ENCODE measurements around the gene VWA5B1.

Gene VWA5B1

DNA sequence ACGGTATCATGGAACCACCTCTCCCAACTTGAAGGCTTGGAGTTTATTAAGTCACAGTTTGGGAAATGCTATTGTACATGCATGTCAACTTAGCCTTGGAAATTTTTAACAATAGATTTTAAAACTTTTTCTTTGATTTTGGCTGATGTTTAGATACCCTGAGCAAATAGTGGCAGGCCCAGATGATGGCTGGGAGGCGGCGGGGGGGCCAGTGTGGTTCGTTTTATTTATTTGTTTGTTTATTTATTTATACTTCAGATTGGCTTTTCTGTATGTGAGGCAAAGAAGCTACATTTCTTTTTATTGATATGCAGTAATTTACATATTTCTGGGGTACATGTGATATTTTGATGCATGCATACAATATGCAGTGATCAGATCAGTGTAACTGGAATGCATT, 82.0 kb downstream of the VWA5B1 start:
- Histone ChIP-seq H3K27me3 (ENCODE audit: low read depth, low read length) (peaks cover 7% of the 10 kb centered on the region), H3K4me1 (ENCODE audit: control insufficient read depth in 1 of 2, insufficient read depth in 2 of 2, low read length in 2 of 2) (no peaks in the 10 kb centered on the region), H3K36me3 (ENCODE audit: control insufficient read depth in 1 of 2, insufficient read depth in 2 of 2, low read length in 2 of 2) (no peaks in the 10 kb centered on the region), H3K4me3 (ENCODE audit: low read depth in 1 of 2, low read length in 2 of 2) (no peak overlapping the region), H3K9me3 (ENCODE audit: control insufficient read depth in 1 of 2, low read length in 2 of 2) (no peaks in the 10 kb centered on the region), H3K27ac (ENCODE audit: low read length) (no peak overlapping the region)

DNA sequence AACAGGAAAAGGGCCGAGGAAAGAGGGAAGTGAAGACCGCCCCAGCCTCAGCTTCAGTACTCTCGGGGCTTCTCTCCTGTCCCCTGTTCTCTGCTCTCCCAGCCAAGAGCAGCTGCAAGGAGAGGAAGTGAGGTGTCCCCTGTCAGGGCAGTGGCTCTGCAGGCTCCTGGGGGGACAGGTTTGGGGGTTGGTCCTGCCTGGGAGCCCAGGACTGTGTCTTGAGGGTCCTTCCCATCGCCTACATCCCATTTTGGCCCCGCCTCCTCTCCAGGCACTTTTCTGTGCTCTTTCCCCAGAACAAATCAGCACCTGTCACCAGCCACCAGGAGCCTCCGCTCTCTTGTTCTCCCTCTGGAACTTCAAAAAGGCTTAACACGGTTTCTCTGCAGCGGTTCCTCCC, 82.6 kb downstream of the VWA5B1 start:
- H3K9me3 ChIP-seq (ENCODE audit: control insufficient read depth in 1 of 2, low read length in 2 of 2), result no peaks in the 10 kb centered on the region
- no peak overlapping the region for H3K4me3 ChIP-seq (ENCODE audit: low read depth in 1 of 2, low read length in 2 of 2)
- H3K36me3 ChIP-seq (ENCODE audit: control insufficient read depth in 1 of 2, insufficient read depth in 2 of 2, low read length in 2 of 2), result no peaks in the 10 kb centered on the region
- H3K27me3 ChIP-seq (ENCODE audit: low read depth, low read length), result peaks cover 7% of the 10 kb centered on the region
- H3K4me1 ChIP-seq (ENCODE audit: control insufficient read depth in 1 of 2, insufficient read depth in 2 of 2, low read length in 2 of 2), result no peaks in the 10 kb centered on the region
- no peak overlapping the region for H3K27ac ChIP-seq (ENCODE audit: low read length)

DNA sequence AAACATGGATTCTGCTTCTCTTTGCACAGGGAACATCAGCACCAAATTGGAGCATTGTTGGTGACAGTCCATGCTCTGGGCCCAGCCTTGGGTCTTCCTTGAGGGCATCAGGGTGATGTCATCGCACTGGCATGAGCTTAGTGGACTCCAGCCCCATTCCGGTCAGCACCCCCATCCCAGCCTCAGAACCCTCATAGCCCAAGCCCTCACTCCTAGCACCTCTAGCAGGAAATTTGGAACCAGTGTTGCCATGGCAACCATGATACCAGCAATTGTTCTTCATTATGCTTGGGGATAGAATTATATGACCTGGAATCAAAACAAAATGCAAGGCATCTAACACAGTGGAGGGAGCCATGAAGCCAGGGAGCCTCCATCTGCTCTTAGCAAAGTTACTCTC, 83.1 kb downstream of the VWA5B1 start:
- H3K4me1 ChIP-seq (ENCODE audit: control insufficient read depth in 1 of 2, insufficient read depth in 2 of 2, low read length in 2 of 2), result no peaks in the 10 kb centered on the region
- no peaks in the 10 kb centered on the region for H3K9me3 ChIP-seq (ENCODE audit: control insufficient read depth in 1 of 2, low read length in 2 of 2)
- H3K4me3 ChIP-seq (ENCODE audit: low read depth in 1 of 2, low read length in 2 of 2), result no peak overlapping the region
- H3K27ac ChIP-seq (ENCODE audit: low read length), result no peak overlapping the region
- H3K36me3 ChIP-seq (ENCODE audit: control insufficient read depth in 1 of 2, insufficient read depth in 2 of 2, low read length in 2 of 2), result no peaks in the 10 kb centered on the region
- peaks cover 7% of the 10 kb centered on the region for H3K27me3 ChIP-seq (ENCODE audit: low read depth, low read length)

DNA sequence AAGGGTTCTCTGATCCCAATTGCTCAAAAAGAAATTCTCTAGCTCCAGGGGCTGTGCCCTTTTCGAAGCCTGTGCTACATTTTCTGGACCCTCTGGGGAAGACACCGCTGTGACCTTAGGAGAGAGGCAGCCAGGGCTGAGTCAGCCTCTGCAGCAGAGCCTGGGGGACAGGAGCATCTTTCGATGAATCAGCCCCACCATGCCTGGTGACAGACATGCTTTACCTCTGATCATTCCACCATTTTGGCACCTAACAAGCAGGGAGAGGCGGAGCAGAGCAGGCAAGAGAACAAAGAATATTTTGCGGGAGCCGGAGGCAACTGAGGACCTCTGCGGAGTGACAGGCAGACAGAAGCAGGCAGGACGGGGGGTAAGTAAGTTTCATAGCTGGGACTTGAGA, 84.9 kb downstream of the VWA5B1 start:
- Histone ChIP-seq H3K9me3 (ENCODE audit: control insufficient read depth in 1 of 2, low read length in 2 of 2) (no peaks in the 10 kb centered on the region), H3K27me3 (ENCODE audit: low read depth, low read length) (peaks cover 7% of the 10 kb centered on the region), H3K27ac (ENCODE audit: low read length) (no peak overlapping the region), H3K36me3 (ENCODE audit: control insufficient read depth in 1 of 2, insufficient read depth in 2 of 2, low read length in 2 of 2) (no peaks in the 10 kb centered on the region), H3K4me3 (ENCODE audit: low read depth in 1 of 2, low read length in 2 of 2) (no peak overlapping the region), H3K4me1 (ENCODE audit: control insufficient read depth in 1 of 2, insufficient read depth in 2 of 2, low read length in 2 of 2) (no peaks in the 10 kb centered on the region)

DNA sequence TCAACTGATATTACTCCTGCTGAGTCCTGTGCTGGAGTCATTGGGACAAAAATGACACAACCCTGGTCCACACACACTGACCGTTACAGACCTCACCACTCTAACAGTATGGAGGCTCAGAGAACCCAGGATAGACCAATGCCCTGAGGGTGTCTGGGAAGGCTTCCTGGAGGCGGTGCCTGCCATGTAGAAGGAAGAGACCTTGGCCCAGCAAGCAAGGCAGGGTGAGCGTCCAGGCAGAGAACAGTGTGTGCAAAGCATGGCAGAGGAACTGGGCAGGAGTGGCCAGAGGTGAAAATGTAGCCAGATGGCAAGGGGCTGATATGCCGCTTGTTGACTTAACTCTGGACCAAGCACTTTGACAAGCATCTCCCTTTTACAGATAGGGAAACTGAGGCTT, 85.5 kb downstream of the VWA5B1 start:
- no peaks in the 10 kb centered on the region for H3K4me1 ChIP-seq (ENCODE audit: control insufficient read depth in 1 of 2, insufficient read depth in 2 of 2, low read length in 2 of 2)
- no peak overlapping the region for H3K4me3 ChIP-seq (ENCODE audit: low read depth in 1 of 2, low read length in 2 of 2)
- no peaks in the 10 kb centered on the region for H3K9me3 ChIP-seq (ENCODE audit: control insufficient read depth in 1 of 2, low read length in 2 of 2)
- peaks cover 7% of the 10 kb centered on the region for H3K27me3 ChIP-seq (ENCODE audit: low read depth, low read length)
- H3K27ac ChIP-seq (ENCODE audit: low read length), result no peak overlapping the region
- H3K36me3 ChIP-seq (ENCODE audit: control insufficient read depth in 1 of 2, insufficient read depth in 2 of 2, low read length in 2 of 2), result no peaks in the 10 kb centered on the region

DNA sequence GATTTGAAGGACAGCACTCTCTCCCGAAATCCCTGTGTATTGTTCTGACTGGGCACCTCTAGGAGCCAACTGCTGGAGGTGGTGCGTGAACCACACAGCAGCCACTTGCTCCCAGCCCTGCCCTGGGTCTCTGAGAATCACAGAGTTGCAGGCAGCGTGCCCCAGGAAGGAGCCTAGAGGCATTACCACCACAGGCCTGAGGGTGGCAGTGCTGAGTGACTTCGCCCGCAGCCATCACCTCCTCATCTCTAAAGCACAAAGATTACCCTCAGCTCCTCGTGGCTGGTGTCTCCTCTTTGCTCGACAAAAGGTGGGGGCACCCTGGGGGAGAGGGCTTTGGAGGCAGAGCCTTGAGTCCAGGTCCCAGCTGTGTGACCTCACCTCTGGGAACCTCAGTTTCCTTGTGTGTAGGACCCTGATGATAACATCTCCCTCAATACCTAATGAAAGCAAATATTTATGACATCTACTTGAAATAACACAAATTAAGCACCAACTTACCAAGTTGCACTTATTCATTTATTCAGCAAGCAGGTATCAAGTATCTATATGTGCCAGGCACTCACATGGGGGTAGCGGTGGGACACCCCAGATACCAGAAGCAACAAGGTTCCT, 86.3 kb downstream of the VWA5B1 start:
- Histone ChIP-seq H3K27me3 (ENCODE audit: low read depth, low read length) (peaks cover 3% of the 10 kb centered on the region), H3K4me1 (ENCODE audit: control insufficient read depth in 1 of 2, insufficient read depth in 2 of 2, low read length in 2 of 2) (no peaks in the 10 kb centered on the region), H3K4me3 (ENCODE audit: low read depth in 1 of 2, low read length in 2 of 2) (no peak overlapping the region), H3K9me3 (ENCODE audit: control insufficient read depth in 1 of 2, low read length in 2 of 2) (no peaks in the 10 kb centered on the region), H3K36me3 (ENCODE audit: control insufficient read depth in 1 of 2, insufficient read depth in 2 of 2, low read length in 2 of 2) (no peaks in the 10 kb centered on the region), H3K27ac (ENCODE audit: low read length) (no peak overlapping the region)

DNA sequence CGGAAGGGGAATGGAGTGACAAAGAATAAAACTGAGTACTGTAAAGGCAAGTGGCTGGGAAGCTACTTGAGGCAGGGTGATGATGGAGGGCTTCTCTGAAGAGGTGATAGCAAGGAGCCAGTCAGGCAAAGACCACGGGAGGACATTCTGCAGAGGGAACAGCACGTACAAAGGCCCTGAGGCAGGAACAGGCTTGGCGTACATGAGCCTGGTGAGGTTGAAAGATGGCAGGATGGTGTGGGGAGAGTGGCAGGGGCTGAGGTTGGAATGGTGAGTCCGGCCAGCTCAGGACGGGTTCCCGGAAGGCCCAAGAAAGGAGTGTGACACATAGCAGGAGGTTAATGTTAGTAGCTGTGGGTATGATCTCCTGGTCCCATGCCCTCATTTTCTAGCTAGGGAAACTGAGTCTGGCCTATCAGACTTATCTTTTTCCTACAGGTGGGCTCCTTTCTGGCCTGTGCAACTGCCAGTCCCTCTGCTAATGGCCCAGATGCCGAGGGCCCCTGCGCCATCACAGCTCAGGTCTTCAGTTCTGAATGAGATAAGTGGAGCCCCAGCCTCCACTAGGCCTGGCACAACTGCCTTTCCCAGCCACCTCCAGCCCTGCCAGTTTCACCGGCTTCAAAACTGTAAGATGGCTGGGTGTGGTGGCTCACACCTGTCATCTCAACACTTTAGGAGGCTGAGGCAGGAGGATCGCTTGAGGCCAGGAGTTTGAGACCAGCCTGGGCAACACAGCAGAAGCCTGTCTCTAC, 87.0 kb downstream of the VWA5B1 start:
- Histone ChIP-seq H3K36me3 (ENCODE audit: control insufficient read depth in 1 of 2, insufficient read depth in 2 of 2, low read length in 2 of 2) (no peaks in the 10 kb centered on the region), H3K4me1 (ENCODE audit: control insufficient read depth in 1 of 2, insufficient read depth in 2 of 2, low read length in 2 of 2) (no peaks in the 10 kb centered on the region), H3K4me3 (ENCODE audit: low read depth in 1 of 2, low read length in 2 of 2) (no peak overlapping the region), H3K27me3 (ENCODE audit: low read depth, low read length) (peaks cover 3% of the 10 kb centered on the region), H3K27ac (ENCODE audit: low read length) (no peak overlapping the region), H3K9me3 (ENCODE audit: control insufficient read depth in 1 of 2, low read length in 2 of 2) (no peaks in the 10 kb centered on the region)

DNA sequence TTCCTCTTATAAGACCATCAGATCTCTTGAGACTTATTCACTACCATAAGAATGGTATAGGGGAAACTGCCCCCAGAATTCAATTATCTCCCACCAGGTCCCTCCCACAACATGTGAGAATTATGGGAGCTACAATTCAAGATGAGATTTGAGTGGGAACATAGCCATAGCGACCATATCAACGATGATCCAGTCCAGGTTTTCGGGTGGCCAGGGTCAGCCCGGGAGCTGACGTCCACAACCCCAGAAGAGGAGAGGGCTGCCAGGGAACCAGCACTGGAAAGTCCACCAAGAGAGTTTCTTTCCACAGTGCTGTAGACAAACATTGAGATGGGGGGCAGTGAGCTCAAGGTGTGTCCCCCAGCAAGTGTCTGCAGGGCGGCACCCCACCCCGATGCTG, 88.4 kb downstream of the VWA5B1 start:
- Histone ChIP-seq H3K4me3 (ENCODE audit: low read depth in 1 of 2, low read length in 2 of 2) (no peak overlapping the region), H3K27ac (ENCODE audit: low read length) (no peak overlapping the region), H3K36me3 (ENCODE audit: control insufficient read depth in 1 of 2, insufficient read depth in 2 of 2, low read length in 2 of 2) (no peaks in the 10 kb centered on the region), H3K27me3 (ENCODE audit: low read depth, low read length) (peaks cover 3% of the 10 kb centered on the region), H3K9me3 (ENCODE audit: control insufficient read depth in 1 of 2, low read length in 2 of 2) (no peaks in the 10 kb centered on the region), H3K4me1 (ENCODE audit: control insufficient read depth in 1 of 2, insufficient read depth in 2 of 2, low read length in 2 of 2) (no peaks in the 10 kb centered on the region)

DNA sequence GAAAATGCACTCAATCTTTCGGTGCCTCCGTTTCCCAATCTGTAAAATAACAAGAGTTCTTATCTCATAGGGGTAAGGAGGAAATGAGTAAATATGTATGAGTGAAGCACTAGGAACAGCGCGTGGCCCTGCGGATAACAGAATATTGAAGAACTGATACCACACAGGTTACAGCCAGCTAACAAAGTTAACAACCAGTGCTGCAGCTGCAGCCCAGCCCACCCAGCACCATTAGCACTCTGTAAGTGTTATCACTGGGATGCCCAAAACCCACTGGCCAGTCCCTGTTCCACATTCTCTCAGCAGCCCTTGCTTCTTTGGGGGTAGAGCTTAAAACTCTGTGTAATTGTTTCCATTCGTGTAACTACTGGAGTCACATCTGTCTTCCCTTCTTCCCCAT, 89.5 kb downstream of the VWA5B1 start:
- Histone ChIP-seq H3K4me1 (ENCODE audit: control insufficient read depth in 1 of 2, insufficient read depth in 2 of 2, low read length in 2 of 2) (no peaks in the 10 kb centered on the region), H3K4me3 (ENCODE audit: low read depth in 1 of 2, low read length in 2 of 2) (no peak overlapping the region), H3K36me3 (ENCODE audit: control insufficient read depth in 1 of 2, insufficient read depth in 2 of 2, low read length in 2 of 2) (no peaks in the 10 kb centered on the region), H3K27ac (ENCODE audit: low read length) (no peak overlapping the region), H3K27me3 (ENCODE audit: low read depth, low read length) (peaks cover 8% of the 10 kb centered on the region), H3K9me3 (ENCODE audit: control insufficient read depth in 1 of 2, low read length in 2 of 2) (no peaks in the 10 kb centered on the region)

DNA sequence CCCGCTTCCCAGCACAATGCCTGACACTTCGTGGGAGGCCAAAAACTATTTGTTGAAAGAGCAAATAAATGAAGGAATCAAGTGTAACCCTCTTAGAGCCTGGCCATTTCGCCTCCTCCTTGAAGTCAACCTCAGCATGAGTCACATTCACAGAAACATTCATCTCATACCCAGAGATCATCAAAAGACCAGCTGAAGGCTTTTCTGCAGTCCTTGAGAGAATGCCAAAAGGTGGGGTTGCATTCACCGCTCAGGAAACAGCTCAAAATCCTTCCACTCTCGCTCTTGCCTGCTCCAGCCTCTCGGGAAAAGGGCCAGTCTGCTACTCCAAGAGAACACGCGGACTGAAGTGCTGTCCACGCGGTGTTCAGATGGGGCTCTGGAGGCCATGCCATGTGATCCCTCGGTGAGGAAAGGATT, 90.0 kb downstream of the VWA5B1 start:
- H3K27me3 ChIP-seq (ENCODE audit: low read depth, low read length), result peaks cover 8% of the 10 kb centered on the region
- no peaks in the 10 kb centered on the region for H3K9me3 ChIP-seq (ENCODE audit: control insufficient read depth in 1 of 2, low read length in 2 of 2)
- H3K4me3 ChIP-seq (ENCODE audit: low read depth in 1 of 2, low read length in 2 of 2), result no peak overlapping the region
- H3K4me1 ChIP-seq (ENCODE audit: control insufficient read depth in 1 of 2, insufficient read depth in 2 of 2, low read length in 2 of 2), result no peaks in the 10 kb centered on the region
- no peak overlapping the region for H3K27ac ChIP-seq (ENCODE audit: low read length)
- H3K36me3 ChIP-seq (ENCODE audit: control insufficient read depth in 1 of 2, insufficient read depth in 2 of 2, low read length in 2 of 2), result no peaks in the 10 kb centered on the region

DNA sequence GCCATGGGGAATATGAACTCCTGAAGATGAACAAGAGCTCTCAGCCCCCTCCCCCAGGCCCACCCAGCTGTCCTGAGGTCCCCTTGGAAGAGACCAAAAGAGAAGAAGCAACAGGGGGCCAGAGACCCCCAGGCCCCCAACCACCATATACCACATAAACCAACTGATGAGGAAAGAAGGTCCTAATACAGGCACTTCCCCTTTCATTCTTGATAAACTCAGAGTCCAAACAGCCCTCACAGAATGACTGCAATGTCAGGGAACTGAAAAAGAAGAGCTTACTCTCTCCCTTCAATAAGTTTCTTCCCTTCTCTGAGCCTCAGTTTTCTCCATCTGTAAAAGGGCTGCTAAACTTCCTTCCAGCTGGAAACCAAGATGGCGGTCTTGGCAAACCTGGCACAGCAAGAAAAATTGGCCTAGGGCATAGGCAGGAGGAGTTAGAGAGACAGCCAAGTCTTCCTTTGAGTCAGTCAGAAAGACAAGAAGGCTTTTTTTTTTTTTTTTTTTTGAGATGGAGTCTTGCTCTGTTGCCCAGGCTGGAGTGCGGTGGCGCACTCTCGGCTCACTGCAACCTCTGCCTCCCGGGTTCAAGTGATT, 90.5 kb downstream of the VWA5B1 start:
- Histone ChIP-seq H3K9me3 (ENCODE audit: control insufficient read depth in 1 of 2, low read length in 2 of 2) (no peaks in the 10 kb centered on the region), H3K27ac (ENCODE audit: low read length) (no peak overlapping the region), H3K4me1 (ENCODE audit: control insufficient read depth in 1 of 2, insufficient read depth in 2 of 2, low read length in 2 of 2) (no peaks in the 10 kb centered on the region), H3K4me3 (ENCODE audit: low read depth in 1 of 2, low read length in 2 of 2) (no peak overlapping the region), H3K27me3 (ENCODE audit: low read depth, low read length) (peaks cover 7% of the 10 kb centered on the region), H3K36me3 (ENCODE audit: control insufficient read depth in 1 of 2, insufficient read depth in 2 of 2, low read length in 2 of 2) (no peaks in the 10 kb centered on the region)
